EL (cell line): Measurements from ENCODE around the gene MMP13.
"Not testable (repeated sequence)": the region's sequence is repeated elsewhere in the genome, so short reads cannot be mapped to it uniquely, and the experiment has no call there.

Experiments
- DNase-seq: peaks from one replicate; pipeline ENCODE4 v3.0.0-alpha.2; 2016

The MMP13 gene

GRCh38 chr11:102934735-102935134 is 20.8 kb downstream of the MMP13 start:
- DNase-seq, result no peak

DNA sequence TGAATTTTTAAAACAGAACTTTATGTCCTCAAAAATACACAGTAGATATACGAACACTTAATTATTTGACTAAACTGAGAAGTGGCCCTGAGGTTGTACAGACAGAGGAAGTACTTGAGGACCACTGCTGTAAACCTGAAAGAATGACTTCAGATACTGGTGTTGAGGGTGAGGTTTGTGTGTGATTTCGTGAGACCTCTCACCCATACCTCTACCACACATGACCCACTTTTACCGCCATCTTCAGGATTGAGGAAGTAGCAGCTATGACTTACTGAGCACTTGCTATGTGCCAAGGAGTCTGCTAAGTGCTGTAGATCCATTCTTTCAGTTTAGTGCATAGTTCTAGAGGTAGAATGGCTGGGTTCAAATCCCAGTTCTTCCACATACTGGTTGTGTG is 21.9 kb downstream of the MMP13 start:
- no peak for DNase-seq

- DNase-seq, result no peak
Observed at GRCh38 chr11:102932678-102933077, 22.9 kb downstream of the MMP13 start.

- DNase-seq, result no peak
Observed at GRCh38 chr11:102930451-102930850, 25.1 kb downstream of the MMP13 start.

DNA sequence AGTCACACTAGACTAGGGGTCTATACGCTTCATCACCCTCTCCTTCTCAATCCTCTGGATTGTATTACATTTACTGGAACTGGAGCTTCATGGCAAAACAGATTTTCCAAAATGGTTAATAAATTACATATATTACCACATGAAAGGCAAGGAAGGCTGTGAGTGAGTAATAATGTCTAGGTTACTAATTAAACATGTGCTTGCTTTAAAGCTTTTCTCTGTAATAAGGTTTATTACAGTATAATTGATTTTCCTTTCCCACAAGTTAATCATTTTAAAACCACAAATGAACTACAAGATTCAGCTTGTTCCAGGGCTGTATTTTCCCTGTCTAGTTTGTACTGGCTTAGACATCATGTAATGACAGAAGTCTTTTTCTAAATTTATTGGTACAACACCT is 25.6 kb downstream of the MMP13 start:
- DNase-seq, result no peak

DNA sequence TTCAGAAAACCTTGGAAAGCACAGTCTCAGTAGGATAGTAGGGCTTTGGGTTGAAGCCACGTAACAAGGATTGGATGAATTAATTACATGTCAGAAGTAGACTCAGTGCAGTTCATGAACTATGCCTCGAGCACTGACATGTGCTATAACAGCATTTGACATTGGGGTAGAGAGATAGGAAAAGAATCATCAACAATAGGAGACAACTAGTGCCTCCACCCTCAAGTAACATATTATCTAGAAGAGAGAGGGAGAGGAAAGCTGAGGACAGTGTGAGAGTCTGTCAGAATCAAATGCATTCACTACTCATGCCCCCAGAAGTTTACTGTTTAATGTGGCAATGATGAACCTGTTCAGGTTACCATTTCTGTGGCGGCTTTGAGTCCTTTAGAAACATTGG is 26.4 kb downstream of the MMP13 start:
- DNase-seq, result no peak

GRCh38 chr11:102928247-102928646 is 27.3 kb downstream of the MMP13 start:
- DNase-seq, result no peak

GRCh38 chr11:102927624-102927990 is 27.9 kb downstream of the MMP13 start:
- DNase-seq, result no peak

GRCh38 chr11:102926961-102927623 is 28.4 kb downstream of the MMP13 start:
- no peak for DNase-seq

GRCh38 chr11:102926517-102926916 is 29.0 kb downstream of the MMP13 start:
- no peak for DNase-seq

DNA sequence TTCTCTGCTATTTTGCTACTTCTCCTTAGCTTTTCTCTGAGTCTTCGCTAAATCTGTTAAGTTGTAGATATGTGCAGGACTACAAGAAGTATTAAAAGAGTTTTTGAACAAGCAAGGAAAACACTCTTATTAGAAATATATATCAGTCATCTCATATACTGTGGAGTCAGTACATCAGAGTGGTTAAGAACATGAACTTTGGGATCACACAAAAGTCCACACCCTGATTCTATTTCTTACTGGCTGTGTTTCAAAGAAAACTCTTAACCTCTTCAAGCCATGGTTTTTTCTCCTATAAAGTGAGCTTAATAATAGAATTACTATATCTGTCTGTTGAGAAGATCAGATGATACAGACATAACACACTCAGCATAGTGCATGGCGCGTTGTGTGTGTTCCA is 29.5 kb downstream of the MMP13 start:
- no peak for DNase-seq

DNA sequence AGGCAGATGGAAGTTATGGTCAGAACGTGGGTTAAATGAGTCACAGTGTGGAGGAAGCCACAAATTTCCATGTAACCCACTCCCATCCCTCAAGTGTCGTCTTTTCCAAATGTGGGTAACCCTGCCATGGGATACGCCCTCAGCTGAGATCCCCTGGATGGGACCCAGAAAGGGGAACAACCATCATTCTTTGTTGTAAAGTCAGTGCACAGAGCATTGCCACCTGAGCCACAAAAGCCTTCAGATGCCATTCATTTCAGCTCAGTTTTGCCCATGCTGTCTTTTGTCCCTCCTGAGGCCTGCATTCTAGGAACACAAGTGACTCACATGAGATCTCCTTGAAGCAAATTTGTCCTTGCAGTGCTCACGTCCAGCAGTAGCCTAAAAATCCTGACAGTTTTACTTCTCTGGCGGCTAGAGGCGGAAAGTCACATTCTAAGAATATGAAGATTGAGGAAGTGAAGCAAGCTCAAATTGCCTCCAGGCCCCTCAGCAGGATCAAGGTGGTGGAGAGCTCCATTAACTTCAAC is 30.6 kb downstream of the MMP13 start:
- DNase-seq, result peak; percentile 64

DNA sequence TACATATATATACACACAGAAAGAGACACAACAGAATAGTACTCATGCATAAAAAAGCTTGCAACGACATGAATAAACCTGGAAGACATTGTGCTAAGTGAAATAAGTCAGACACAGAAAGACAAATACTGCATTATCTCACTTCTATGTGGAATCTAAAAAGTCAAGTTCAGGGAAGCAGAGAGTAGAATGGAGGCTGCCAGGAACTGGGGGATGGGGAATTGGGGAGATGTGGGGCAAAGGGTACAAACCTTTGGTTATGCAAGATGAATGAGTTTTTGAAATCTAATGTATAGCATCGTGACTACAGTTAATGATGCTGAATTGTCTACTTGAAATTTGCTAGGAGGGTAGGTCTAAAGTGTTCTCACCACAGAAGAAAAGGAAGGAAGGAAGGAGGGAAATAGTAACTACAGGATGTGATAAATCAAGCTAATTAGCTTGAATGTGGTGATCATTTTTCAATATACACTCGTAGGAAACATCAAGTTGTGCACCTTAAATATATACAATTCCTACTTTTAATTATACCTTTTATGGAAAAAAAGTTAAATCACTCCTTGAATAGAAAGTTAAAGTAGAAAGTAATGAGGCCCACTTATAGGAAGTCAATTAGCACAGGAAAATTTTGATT is 33.8 kb downstream of the MMP13 start:
- no peak for DNase-seq

GRCh38 chr11:102920118-102920684 is 35.3 kb downstream of the MMP13 start:
- DNase-seq, result no peak

- no peak for DNase-seq
Observed at GRCh38 chr11:102915044-102915375, 40.5 kb downstream of the MMP13 start.

- DNase-seq, result peak; percentile 49
Observed at GRCh38 chr11:102914238-102915043, 41.1 kb downstream of the MMP13 start.

GRCh38 chr11:102912482-102912830 is 43.1 kb downstream of the MMP13 start:
- DNase-seq, result peak; percentile 15

- peak; percentile 38 for DNase-seq
Observed at GRCh38 chr11:102911758-102912481, 43.6 kb downstream of the MMP13 start.

DNA sequence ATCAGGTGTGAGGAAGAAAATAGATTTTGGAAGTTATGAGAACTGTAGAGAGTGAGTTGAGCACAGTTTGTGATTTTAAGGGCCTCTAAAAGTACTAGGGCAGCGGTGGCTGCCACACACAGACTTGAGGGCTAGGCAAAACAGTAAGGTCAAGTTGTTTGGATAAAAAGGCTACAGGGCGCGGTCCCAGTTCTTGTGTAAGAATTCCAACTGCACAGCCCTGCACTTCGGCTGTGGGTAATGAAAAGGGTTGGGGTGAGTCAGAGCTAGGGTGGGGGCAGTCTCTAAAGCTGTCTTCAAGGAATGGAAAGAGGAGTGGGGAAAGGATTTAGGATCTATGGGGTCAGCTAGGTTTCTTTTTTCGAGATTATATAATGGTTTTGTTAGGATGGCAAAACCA is 49.7 kb downstream of the MMP13 start:
- peak; percentile 11 for DNase-seq

GRCh38 chr11:102903895-102904294 is 51.6 kb downstream of the MMP13 start:
- DNase-seq, result not testable (repeated sequence)

GRCh38 chr11:102900346-102900745 is 55.2 kb downstream of the MMP13 start:
- no peak for DNase-seq
